HEK293T (cell line): ENCODE data around the gene MYO7A.

Experiments
- BHLHE40 ChIP-seq: fragments of 450-650 bp; IDR thresholded peaks from 2 replicates; pipeline ENCODE4 v1.6.1; 2016; ENCODE audit warnings: mild to moderate bottlenecking, moderate library complexity, borderline replicate concordance
- SP1 ChIP-seq: fragments of 450-650 bp; IDR thresholded peaks from 2 replicates; pipeline ENCODE4 v1.6.1; 2017

- TF ChIP-seq BHLHE40 (no peak), SP1 (no peak)
Measured at GRCh38 chr11:77120571-77120970, 7.5 kb upstream of the MYO7A start.
